ENCODE data around the gene RNF138. TPM values are rescaled to one million over a fixed set of nuclear protein-coding genes. Genes with fewer than 3 reads are reported as not detected.

Gene RNF138
- total and polyA plus RNA-seq, 2 of the 13 experiments (the other 11 are each of a cell fraction or from before 2014, with no cell fraction given), result 14.6 to 33.6 TPM

DNA sequence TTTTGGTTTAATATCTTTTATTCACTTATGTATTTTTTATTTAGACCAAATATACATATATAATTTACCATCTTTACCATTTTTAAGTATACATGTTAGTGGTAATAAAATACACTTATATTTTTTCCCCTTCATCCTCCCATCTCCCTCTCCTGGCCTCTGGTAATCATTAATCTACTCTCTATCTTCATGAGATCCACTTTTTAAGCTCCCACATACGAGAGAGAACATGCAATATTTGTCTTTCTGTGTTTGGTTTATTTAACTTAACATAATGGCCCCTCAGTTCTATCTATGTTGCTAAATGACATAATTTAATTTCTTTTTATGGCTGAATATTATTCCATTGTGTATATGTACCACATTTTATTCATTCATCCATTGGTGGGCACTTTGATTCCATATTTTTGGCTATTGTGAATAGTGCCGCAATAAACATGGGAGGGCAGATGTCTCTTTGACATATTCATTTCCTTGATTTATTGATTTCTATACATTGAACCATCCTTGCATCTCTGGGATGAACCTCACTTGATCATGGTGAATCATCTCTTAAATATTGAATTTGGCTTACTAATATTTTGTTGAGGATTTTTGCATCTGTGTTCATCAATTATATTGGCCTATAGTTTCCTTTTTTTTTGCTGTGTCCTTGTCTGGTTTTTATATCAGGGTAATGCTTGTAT is 56.7 kb downstream of the RNF138 start:
- intact Hi-C loops (cut with micrococcal nuclease; ENCODE audit: unreplicated experiment), result no loop called here

More for the DNA sequence above, 56.7 kb downstream of the RNF138 start:
- in situ Hi-C loops (cut with HindIII; ENCODE audit: extremely low pct_ligation_motif_present, low pct_unique_long_range_greater_than_20kb), result no loop called here
- no peak overlapping the region for H3K9ac ChIP-seq (ENCODE audit: insufficient read depth, low read depth, low read length)
- H3K27me3 ChIP-seq (ENCODE audit: control insufficient read depth in 1 of 2, insufficient read depth in 2 of 2, low read length in 2 of 2), result no peaks in the 10 kb centered on the region
- 23% methylated on average over 2 of the region's 2 CpGs for WGBS (ENCODE audit: low lambda C conversion rate)
- FAIRE-seq (no peak), DNase-seq (ENCODE audit: low spot score) (peak; percentile 44), ATAC-seq (no peak)
- POLR2A ChIA-PET, result no interaction called here
- no peaks in the 10 kb centered on the region for H4K20me1 ChIP-seq (ENCODE audit: insufficient read depth, low read length)
- CTCF ChIA-PET (ENCODE audit: low intra/inter-chr PET ratio, low total read pairs), result no interaction called here
- no peaks in the 10 kb centered on the region for H3K36me3 ChIP-seq (replicated peaks in 1 of 2; ENCODE audit: control insufficient read depth in 1 of 2, insufficient read depth in 2 of 2, low read length in 2 of 2)
- H3K4me3 ChIP-seq (replicated peaks in 1 of 3; ENCODE audit: insufficient read depth in 1 of 3, low read depth in 2 of 3, low read length in 3 of 3), result no peak overlapping the region
- TF ChIP-seq, protein P1, sequence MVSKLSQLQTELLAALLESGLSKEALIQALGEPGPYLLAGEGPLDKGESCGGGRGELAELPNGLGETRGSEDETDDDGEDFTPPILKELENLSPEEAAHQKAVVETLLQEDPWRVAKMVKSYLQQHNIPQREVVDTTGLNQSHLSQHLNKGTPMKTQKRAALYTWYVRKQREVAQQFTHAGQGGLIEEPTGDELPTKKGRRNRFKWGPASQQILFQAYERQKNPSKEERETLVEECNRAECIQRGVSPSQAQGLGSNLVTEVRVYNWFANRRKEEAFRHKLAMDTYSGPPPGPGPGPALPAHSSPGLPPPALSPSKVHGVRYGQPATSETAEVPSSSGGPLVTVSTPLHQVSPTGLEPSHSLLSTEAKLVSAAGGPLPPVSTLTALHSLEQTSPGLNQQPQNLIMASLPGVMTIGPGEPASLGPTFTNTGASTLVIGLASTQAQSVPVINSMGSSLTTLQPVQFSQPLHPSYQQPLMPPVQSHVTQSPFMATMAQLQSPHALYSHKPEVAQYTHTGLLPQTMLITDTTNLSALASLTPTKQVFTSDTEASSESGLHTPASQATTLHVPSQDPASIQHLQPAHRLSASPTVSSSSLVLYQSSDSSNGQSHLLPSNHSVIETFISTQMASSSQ (IDR thresholded peaks at IDR 0.05; ENCODE audit: low read depth), result 0 out of 2 replicates have a peak, but pooled peaks have one; percentile 41
- TF ChIP-seq, protein P1 (CRISPR knock-in tag; IDR thresholded peaks at IDR 0.05; ENCODE audit: borderline replicate concordance), result no peak; the same call in 1 of the 2 replicates
- TF ChIP-seq GATAD2A (CRISPR knock-in tag; IDR thresholded peaks at IDR 0.05), result 0 out of 2 replicates have a peak, but pooled peaks have one; percentile 33
- TF ChIP-seq ZNF207 (IDR thresholded peaks at IDR 0.05; ENCODE audit: borderline replicate concordance), result no peak
- H3K27ac ChIP-seq (ENCODE audit: extremely low read length, insufficient read depth, low read length), result no peak overlapping the region
- no peaks in the 10 kb centered on the region for H3K79me2 ChIP-seq (ENCODE audit: insufficient read depth, low read length)
- H3K9me3 ChIP-seq (ENCODE audit: low read length), result no peaks in the 10 kb centered on the region
- BruUV-seq (replicated peaks), result no TSS peak
- H2AFZ ChIP-seq (ENCODE audit: low read length), result no peak overlapping the region
- no peak overlapping the region for H3K4me2 ChIP-seq (ENCODE audit: low read depth, low read length)
- peaks cover 23% of the 10 kb centered on the region for H3K4me1 ChIP-seq (ENCODE audit: insufficient read depth, low read length)
